GM19468 (cell line): ENCODE results near the gene LRRC72.
"Not testable (repeated sequence)": the region's sequence is repeated elsewhere in the genome, so short reads cannot be mapped to it uniquely, and the experiment has no call there.

Source experiments
- ATAC-seq: cut with Tn5 transposase; IDR thresholded peaks from one replicate; pipeline ENCODE4 v1.9.1; 2021; ENCODE audit warnings: mild to moderate bottlenecking, moderate library complexity, moderate number of reproducible peaks; ENCODE audit not compliant: unreplicated experiment; ENCODE audit errors: extremely low read depth

LRRC72 gene

GRCh38 chr7:16524332-16524731, 2.3 kb upstream of the LRRC72 start:
- ATAC-seq, result no peak

- no peak for ATAC-seq
These were observed 1.9 kb downstream of the LRRC72 start for GRCh38 chr7:16528520-16528919.

DNA sequence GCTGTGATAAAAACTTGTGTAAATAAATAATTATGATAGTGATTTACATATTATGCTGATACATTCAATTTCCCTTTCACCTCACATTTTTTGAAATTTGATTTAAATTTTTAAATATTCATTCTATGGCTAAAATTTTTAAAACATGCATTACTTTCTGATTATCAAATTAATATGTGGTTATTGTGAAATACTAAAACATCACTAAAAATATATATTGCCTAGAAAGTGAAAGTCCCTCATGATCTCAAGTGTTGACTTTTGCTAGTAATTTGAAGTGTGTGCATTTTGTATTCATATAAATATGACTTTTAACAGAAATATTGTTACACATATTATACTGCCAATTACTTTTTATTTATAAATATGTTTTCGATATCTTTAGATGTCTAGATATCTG, 3.1 kb downstream of the LRRC72 start:
- ATAC-seq, result no peak

GRCh38 chr7:16531707-16532106, 5.1 kb downstream of the LRRC72 start:
- ATAC-seq, result no peak

DNA sequence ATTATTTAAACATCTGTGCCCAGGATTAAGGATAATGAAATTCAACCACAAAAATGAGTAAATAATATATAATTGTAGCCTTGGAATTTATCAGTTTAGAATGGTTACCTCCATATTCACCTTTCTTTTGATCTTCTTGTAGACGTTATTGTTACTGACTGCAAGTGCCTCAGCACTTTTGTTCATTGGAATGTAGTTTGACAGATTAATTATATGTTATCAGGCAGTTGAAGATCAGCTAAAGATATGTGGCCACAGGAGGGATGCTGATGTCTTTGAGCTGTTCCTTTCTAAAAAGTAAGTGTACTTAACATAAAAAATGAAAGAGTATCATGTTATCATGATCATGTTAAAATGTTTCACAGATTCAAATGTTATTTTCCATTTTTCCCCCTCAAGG, 5.6 kb downstream of the LRRC72 start:
- ATAC-seq, result no peak

- ATAC-seq, result no peak
These were observed 8.9 kb downstream of the LRRC72 start for GRCh38 chr7:16535500-16535899.

GRCh38 chr7:16540559-16540958, 13.9 kb downstream of the LRRC72 start:
- not testable (repeated sequence) for ATAC-seq

DNA sequence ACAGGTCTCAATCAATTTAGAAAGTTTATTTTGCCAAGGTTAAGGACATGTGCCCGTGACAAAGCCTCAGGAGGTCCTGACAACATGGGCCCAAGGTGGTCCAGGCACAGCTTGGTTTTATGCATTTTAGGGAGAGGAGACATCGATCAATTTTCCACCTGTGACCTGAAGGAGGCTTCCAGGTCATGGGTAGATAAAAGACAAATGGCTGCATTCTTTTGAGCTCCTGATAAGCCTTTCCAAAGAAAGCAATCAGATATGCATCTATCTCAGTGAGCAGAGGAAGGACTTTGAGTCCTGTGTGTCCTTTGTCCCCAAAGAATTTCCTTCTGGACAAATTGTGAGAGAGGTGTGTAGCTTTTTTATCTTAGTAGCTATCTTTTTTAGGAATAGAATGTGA, 15.8 kb downstream of the LRRC72 start:
- no peak for ATAC-seq

DNA sequence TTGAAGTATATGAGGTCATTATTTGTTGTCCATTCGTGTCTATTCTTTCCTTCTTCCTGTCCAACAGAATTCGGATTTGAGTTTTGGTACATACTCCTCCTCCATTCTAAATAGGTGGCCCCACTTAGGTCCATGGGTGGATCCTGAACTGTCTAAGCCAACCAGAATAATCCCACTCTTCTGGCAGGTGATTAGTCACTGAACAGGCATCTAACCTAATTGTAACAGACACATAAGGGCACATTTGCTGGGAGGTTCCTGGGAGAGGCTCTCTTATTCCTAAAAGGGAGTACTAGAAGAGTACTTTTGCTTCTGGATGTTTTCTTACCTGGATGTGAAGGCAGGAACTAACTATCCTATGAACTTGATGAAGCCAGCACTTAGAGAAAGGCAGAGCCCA, 16.8 kb downstream of the LRRC72 start:
- no peak for ATAC-seq

DNA sequence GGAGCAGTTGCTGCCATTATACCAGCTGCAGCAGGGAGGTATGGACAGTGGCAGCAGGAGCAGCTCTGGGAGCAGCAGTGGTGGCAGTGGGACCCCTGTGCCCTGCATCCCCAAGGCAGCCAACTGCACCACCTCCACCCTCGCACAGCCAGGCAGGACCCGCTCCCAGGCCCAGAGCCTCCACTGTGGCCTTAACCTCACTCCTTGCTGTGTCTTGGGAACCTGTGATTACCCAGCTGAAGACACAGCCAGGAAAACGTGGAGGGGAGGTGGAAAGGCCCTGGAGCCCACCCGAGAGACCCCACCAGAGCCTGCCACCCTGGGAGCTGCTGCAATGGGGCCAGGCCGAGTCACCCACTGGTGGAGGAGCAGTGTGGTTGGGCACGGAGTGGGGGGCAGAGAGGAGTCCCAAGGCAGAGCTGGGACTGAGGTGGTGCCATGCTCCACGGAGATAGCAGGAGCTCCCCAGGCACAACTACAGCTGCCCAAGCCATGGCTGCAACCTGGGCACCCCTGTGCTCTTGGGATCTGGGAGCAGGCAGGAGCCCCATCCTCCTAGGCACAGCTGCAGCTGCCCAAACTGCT, 20.4 kb downstream of the LRRC72 start:
- ATAC-seq, result no peak

GRCh38 chr7:16548428-16548827, 21.8 kb downstream of the LRRC72 start:
- no peak for ATAC-seq

- no peak for ATAC-seq
These were observed 24.0 kb downstream of the LRRC72 start for GRCh38 chr7:16550671-16551070.

DNA sequence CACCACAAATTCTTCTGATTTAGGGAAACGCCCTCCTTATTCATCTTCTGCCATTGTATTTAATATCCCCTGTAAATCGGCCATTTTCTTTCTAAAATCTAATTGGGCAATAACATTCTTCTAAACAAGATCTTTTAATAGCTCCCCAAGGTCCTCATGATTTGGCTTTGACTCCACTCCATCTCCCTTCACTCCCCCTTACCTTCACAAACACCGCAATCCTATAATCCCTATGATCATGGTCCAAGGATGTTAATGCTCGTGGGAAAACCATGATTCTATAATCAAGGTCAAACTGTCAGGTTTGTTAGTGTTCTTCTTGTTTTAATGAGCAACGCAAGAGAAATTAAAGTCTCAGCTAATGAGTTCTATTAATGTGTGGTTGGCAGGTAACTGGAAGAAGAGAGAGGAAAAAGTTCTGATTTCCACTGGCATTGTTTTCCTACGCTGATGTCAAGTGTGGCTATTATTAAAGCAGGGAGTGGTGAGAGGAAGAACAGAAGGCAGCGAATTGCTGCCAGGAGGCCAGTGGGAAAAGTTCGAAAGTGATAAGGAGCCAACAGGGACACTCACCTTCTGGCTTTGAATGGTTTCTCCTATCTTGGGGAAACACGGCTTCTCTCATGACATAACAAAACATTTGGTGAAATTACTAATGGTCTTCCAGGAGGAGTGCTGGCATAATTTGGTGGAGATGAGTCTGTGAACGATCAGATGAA, 28.1 kb downstream of the LRRC72 start:
- no peak for ATAC-seq

GRCh38 chr7:16556359-16556758, 29.7 kb downstream of the LRRC72 start:
- no peak for ATAC-seq

DNA sequence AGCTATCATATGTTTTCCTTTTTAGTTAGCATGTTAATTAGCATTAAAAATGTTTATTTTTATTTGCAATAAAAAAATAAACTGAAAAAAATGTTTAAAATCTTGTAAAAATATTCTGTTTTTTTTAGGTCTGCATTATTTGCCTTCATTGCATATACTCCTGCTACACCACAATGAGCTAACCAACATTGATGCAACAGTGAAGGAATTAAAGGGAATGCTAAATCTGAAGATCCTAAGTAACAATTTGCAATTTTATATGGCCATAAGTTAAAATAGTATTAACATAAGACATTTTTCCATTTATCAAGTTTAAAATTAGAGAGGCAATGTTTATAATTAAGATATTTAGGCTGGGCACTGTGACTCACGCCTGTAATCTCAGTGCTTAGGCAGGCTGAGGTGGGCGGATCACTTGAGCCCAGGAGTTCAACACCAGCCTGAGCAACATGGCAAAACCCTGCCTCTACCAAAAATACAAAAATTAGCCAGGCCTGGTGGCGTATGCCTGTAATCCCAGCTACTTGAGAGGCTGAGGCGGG, 32.2 kb downstream of the LRRC72 start:
- ATAC-seq, result no peak

GRCh38 chr7:16559497-16560179, 33.0 kb downstream of the LRRC72 start:
- no peak for ATAC-seq

GRCh38 chr7:16561943-16562342, 35.3 kb downstream of the LRRC72 start:
- ATAC-seq, result no peak

- no peak for ATAC-seq
These were observed 36.0 kb downstream of the LRRC72 start for GRCh38 chr7:16562456-16563220.

DNA sequence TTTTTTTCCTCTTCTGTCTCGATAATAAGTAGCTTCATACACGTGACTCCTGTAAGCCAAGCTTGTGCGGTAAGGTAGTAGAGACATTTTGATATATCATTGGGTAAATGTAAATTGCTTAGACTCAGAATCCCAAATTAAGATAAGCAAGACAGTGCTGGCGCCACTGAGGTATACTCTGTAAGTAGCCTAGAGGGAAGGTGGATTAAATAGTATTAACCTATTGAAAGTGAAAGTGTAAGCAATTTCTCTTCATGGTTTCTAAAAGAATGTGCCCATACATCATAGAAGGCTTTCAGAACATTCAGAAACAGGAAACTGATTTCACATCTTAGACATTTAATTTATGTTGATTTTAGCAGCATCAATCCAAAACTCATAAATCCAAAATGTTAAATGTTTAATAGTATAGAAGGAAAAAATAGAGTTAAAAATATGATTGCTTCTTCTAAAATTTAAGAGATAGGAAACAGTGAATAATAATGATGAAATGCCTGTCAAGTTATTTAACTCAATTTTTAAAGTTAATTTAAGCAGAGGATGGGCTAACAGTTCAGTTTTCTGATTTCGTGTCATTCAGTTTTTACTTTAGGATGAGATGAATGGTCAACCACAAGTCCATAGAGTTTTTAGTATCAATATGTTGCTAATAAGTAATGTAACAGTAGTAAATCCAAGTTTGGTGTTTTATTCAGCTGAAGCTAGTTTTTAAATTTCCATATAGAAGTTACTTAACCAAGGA, 36.8 kb downstream of the LRRC72 start:
- ATAC-seq, result peak; percentile 69

GRCh38 chr7:16564023-16564380, 37.4 kb downstream of the LRRC72 start:
- no peak for ATAC-seq
